ENCODE data around the gene PTTG1IP.

The PTTG1IP gene

GRCh38 chr21:44896561-44897286 is 23.2 kb upstream of the PTTG1IP start:
- no peak for DNase-seq (ENCODE audit: low read depth)

GRCh38 chr21:44895859-44896258 is 22.4 kb upstream of the PTTG1IP start:
- DNase-seq (ENCODE audit: low read depth) = no peak

DNA sequence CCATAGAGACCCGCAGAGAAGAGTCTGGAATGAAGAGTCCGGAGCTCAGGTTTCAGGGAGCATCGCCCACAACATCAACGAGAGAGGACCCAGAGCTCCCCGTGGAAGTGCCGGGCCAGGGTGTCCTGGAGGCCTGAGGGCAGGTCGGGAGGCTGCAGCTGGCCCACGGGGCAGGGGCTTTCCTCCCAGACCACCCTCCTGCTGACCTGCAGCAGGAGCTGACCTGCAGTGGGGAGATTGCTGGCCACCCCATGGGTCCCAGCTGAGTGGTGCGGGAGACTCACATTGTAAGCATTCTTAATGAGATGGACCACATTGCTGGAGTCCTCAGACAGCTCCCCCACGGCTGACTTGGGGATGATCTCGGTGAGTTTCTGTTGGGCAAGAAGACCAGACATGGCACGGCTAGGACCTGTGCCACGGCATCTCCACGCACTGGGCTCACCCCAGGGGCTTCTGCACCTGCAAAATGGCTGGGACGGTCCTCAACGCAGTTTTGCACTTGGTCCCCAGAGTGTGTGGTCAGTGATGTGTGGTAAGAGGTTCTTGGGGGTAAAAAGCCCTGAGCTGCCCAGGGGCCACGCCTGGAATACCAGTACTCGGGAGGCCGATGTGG is 21.3 kb upstream of the PTTG1IP start:
- no peak for DNase-seq (ENCODE audit: low read depth)

GRCh38 chr21:44893948-44894656 is 20.6 kb upstream of the PTTG1IP start:
- DNase-seq (ENCODE audit: low read depth) = no peak

GRCh38 chr21:44893278-44893556 is 19.7 kb upstream of the PTTG1IP start:
- no peak for DNase-seq (ENCODE audit: low read depth)

DNA sequence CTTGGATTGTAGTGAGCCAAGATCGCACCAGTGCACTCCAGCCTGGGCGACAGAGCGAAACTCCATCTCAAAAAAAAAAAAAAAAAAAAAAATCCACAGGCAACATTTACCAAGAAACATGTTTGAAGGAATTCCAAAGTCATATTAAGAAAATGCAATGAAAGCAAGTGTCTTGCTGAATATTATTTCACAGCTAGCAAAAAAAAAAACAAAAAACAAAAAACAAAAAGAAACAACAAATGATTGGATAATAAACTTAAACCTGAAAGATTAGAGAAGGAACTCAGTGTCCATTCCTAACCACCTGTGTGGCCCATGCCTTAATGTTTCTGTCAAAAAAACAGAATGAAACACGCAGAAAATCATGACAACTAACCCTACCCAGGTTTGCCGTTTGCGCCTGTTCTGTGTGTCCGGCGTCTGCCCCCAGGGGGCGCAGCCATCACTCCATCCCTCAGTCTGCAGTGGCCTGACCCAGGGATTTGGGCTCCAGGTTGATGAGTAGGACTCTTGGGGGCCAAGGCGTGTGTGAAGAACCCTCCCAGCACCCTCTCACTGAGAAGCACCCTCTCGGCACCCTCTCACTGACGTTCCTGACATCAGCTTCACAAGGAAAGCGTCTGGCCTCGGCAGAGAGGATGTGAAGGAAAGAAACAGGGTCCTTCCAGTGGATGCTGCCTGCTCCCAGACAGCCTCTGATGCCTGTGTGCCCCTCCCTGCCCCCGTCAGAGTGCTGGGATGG is 19.2 kb upstream of the PTTG1IP start:
- DNase-seq (ENCODE audit: low read depth) = peak; percentile 33

DNA sequence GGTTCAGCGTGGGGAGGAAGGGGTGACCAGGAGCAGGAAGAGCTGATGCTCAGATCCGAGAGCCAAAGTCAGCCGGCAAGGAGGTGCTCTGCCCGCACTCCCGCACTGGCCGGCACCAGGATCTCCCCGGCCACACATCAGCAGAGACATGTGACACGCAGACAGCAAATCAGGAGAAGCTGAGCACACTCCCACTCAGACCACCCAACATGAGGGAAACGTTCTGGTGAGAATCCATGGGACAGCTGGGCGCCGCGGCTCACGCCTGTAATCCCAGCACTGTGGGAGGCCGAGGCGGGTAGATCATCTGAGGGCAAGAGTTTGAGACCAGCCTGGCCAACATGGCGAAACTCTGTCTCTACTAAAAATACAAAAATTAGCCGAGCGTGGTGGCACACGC is 18.6 kb upstream of the PTTG1IP start:
- no peak for DNase-seq (ENCODE audit: low read depth)

GRCh38 chr21:44891631-44892031 is 18.1 kb upstream of the PTTG1IP start:
- no peak for DNase-seq (ENCODE audit: low read depth)

DNA sequence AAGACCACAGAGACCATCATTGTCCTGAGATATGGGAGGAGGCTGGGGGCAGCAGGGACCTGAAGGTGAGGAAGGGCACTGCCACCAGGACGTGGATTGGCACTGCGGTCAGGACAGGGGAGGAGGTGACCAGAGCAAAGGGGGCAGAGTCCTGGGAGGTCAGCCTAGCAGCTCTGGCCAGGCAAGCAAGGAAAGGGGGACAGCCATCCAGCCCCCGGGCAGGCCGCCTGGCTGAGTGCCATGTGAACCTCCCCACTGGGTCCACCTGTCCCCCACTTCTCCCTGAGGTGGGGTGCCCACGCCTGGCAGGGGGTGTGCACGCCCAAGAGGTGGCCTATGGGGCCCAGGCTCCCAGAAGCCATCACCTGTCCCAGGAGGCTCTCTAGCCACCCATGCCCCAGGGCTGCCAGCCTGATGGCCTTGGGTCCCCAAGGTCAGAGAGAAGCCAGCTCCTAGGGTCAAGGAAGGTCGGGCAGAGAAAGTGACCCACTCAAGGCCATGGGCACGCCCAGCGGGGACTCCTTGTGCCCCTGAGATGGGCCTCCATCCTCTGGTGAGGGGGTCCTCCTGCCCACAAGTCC is 17.6 kb upstream of the PTTG1IP start:
- no peak for DNase-seq (ENCODE audit: low read depth)

- no peak for DNase-seq (ENCODE audit: low read depth)
Measured at GRCh38 chr21:44890338-44890931, 16.9 kb upstream of the PTTG1IP start.

GRCh38 chr21:44889625-44890337 is 16.3 kb upstream of the PTTG1IP start:
- no peak for DNase-seq (ENCODE audit: low read depth)

GRCh38 chr21:44888581-44889550 is 15.4 kb upstream of the PTTG1IP start:
- DNase-seq (ENCODE audit: low read depth) = no peak

- DNase-seq (ENCODE audit: low read depth) = no peak
Measured at GRCh38 chr21:44887807-44888580, 14.5 kb upstream of the PTTG1IP start.

DNA sequence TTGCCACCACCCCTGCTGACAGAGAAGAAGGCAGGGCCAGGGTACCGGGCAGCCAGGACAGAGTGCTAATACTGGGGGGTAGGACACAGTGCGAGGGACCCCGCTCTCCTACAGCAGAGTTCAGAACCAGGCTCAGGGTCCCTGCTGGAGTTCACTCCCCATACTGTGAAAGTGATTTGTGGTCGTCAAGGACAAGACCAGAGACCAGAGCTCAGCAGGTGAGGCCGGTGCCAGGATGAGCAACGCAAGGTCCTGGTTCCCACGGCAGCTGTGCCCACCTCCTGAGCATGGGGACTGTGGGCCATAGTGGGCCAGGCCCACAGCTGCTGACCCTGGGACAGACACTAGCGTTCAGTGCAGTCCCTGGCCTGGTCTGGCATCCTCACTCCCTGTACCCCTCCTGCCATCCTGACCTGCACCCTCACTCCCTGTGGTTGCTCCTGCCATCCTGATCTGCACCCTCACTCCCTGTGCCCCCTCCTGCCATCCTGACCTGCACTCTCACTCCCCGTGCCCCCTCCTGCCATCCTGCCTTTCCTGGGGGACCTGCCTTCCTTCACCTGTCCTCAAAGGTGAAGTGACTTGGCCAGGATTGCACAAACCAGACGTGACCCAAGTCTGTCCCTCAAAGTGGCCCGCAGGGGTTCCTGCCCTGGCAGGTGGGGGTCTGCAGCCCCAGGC is 13.8 kb upstream of the PTTG1IP start:
- DNase-seq (ENCODE audit: low read depth) = no peak

- no peak for DNase-seq (ENCODE audit: low read depth)
Measured at GRCh38 chr21:44886113-44887075, 12.9 kb upstream of the PTTG1IP start.

GRCh38 chr21:44885615-44886014 is 12.1 kb upstream of the PTTG1IP start:
- DNase-seq (ENCODE audit: low read depth) = no peak

DNA sequence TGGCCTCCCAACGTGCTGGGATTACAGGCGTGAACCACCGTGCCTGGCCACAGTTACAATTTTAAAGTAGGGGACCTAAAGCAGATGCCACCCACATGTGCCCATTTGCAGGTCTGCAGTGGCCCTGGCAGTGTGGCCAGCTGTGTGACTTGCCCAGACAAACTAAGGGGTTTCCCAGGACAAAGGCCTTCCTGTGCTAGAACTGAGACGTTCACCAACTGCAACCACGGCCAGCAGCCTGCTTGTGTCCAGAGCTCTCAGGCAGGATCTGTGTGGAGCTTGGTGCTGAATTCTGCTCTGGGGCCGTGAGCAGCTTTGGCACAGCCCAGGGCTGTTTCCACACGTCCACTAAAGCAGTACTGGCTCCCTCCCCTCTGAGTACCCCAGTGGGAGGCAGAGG is 10.6 kb upstream of the PTTG1IP start:
- DNase-seq (ENCODE audit: low read depth) = no peak

DNA sequence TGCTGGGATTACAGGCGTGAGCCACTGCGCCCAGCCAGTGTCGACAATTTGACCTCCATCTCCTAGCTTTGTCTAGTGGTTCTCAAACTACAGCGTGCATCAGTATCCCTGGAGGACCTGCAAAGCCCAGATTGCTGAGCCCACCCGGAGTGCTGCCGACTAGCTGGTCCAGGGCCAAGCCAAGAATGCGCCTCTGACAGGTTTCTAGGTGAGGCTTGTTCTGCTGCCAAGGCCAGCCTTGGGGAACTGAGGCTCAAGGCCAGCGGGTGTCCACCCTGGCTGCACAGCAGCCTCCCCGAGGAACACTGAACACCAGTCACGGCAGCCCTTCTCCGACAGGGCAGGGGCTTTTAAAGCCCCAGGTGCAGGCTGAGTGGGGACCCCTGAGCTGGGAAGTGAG is 9.8 kb upstream of the PTTG1IP start:
- DNase-seq (ENCODE audit: low read depth) = no peak
